Measurements from ENCODE around the gene ZNF648.
"Not testable (repeated sequence)": the region's sequence is repeated elsewhere in the genome, so short reads cannot be mapped to it uniquely, and the experiment has no call there.

Gene ZNF648, protein sequence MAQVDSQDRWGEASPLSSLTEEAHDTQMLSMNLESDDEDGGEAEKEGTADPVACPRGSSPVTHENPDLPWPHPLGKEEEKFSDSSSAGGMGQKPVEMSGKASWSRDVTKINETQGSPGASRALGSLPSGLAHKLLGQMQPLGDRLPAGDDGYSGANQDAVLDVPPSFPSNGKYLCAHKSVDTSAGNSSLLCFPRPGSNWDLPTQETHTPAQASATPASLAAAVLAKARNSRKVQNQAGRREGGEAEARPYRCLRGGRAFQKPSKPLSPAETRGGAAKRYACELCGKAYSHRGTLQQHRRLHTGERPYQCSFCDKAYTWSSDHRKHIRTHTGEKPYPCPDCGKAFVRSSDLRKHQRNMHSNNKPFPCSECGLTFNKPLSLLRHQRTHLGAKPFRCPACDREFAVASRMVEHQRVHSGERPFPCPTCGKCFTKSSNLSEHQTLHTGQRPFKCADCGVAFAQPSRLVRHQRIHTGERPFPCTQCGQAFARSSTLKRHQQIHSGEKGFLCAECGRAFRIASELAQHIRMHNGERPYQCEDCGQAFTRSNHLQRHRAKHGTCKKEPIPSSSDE

GRCh38 chr1:182061594-182061993 is at the start of gene ZNF648:
ZNF648 (minus strand) TSS chr1:182061712; CDS start chr1:182058010, 3,702 bp downstream.
- ATAC-seq (ENCODE audit: low read depth) (no peak), DNase-seq (ENCODE audit: low spot score in 2 of 2) (no peak)
- Mint-ChIP-seq H3K4me3 (no peak within 1 kb of the TSS), H3K27ac (no peak within 1 kb of the TSS), H3K36me3 (no peaks in the 10 kb centered on the region), H3K27me3 (peaks cover 26% of the 10 kb centered on the region), H3K9me3 (peaks cover 1% of the 10 kb centered on the region), H3K4me1 (peaks cover 1% of the 10 kb centered on the region)

DNA sequence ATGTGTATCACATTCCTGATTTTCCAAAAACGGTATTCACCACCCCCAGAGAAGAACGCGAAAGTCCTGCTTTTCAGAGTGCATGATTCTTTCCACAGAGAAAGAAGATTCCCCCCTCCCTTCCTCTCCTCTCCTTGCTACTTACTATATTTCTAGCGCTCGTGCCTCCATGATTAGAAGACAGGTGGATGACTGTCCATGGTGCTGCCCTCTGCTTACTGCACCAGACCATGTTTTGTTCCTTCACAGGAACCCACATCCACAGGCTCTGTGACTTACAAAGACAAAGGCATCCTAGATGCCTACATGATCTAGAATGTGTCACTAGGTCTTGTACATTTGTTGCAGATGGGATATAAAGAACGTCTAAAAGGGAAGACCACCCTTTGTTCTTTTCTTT is 49.1 kb upstream of the ZNF648 start:
- Mint-ChIP-seq H3K4me1 (no peaks in the 10 kb centered on the region), H3K9me3 (peaks cover 7% of the 10 kb centered on the region), H3K36me3 (peaks cover 5% of the 10 kb centered on the region), H3K4me3 (no peak overlapping the region), H3K27me3 (peaks cover 18% of the 10 kb centered on the region), H3K27ac (no peak overlapping the region)
- DNase-seq (ENCODE audit: low spot score in 2 of 2) (no peak), ATAC-seq (ENCODE audit: low read depth) (no peak)

DNA sequence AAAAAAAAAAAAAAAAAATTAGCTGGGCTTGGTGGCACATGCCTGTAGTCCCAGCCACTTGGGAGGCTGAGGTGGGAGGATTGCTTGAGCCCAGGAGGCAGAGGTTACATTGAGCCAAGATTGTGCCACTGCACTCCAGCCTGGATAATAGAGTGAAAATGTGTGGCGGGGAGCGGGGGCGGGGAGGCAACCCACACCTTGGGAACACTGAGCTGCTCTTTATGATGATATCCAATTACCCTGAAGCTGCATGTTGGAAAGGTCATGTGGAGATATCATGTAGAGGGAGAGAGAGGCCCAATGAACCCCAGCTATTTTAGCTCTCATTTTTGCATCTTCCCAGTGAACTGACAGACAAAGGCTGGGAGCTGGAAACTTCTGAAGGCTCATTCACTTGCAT is 48.3 kb upstream of the ZNF648 start:
- ATAC-seq (ENCODE audit: low read depth) (no peak), DNase-seq (ENCODE audit: low spot score in 2 of 2) (no peak)
- no peaks in the 10 kb centered on the region for H3K4me1 Mint-ChIP-seq
- H3K27me3 Mint-ChIP-seq = peaks cover 20% of the 10 kb centered on the region
- no peak overlapping the region for H3K4me3 Mint-ChIP-seq
- H3K36me3 Mint-ChIP-seq = peaks cover 5% of the 10 kb centered on the region
- peaks cover 7% of the 10 kb centered on the region for H3K9me3 Mint-ChIP-seq
- no peak overlapping the region for H3K27ac Mint-ChIP-seq

DNA sequence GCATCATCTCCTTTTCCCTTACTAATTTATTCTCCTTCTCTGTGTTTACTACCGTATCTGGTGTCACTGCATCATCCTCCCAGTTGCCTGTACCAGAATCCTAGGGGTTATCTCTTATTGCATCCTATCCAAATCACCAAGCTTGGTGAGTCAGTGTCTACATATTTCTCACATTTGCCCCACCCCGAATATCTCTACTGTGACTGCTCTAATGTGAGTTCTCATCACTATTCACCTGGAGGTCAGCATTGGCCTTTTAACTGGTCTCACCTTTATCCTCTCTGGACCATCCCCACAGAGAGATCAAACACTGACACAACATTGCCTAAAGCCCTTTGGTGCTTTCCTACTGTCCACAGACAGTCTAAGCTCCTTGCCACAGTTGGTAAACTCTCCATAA is 45.7 kb upstream of the ZNF648 start:
- Mint-ChIP-seq H3K27me3 (peaks cover 17% of the 10 kb centered on the region), H3K27ac (no peak overlapping the region), H3K9me3 (peaks cover 7% of the 10 kb centered on the region), H3K4me1 (no peaks in the 10 kb centered on the region), H3K36me3 (peaks cover 5% of the 10 kb centered on the region), H3K4me3 (no peak overlapping the region)
- no peak for ATAC-seq (ENCODE audit: low read depth)
- DNase-seq (ENCODE audit: low spot score in 2 of 2) = no peak

GRCh38 chr1:182102043-182102416 is 40.5 kb upstream of the ZNF648 start:
- no peaks in the 10 kb centered on the region for H3K4me1 Mint-ChIP-seq
- H3K27me3 Mint-ChIP-seq = peaks cover 6% of the 10 kb centered on the region
- peaks cover 5% of the 10 kb centered on the region for H3K9me3 Mint-ChIP-seq
- H3K36me3 Mint-ChIP-seq = peaks cover under 1% of the 10 kb centered on the region
- DNase-seq (ENCODE audit: low spot score in 2 of 2) = no peak
- no peak overlapping the region for H3K27ac Mint-ChIP-seq
- H3K4me3 Mint-ChIP-seq = no peak overlapping the region
- ATAC-seq (ENCODE audit: low read depth) = no peak

DNA sequence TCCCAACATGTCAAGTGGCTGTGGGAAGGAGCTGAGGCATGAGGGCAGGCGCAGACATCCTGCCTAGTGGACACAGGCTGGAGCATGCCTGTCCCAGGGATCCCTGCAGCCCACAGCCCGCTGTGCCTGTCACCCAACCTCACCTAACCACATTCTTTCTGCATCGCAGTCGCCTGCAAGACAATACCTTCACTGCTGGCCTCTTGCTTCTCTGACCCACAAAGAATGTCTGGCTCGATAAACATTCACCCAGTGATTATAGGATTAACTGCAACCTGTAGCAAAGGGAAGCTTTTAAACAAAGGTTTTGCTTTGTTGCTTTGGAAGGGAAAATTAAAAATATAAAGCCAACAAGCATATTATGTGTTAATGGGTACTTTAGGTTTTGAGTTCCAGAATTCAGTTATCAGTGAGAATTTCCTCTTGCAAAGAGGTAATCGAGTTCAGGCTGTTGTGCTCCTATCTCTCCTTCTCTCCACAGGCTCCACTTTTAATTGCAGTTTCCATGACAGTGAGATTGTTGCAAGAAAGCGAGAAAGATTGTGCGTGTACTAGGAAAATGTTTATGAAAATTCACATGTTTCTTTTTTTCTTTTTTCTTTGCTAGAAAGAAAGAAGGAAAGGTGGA is 40.0 kb upstream of the ZNF648 start:
- ATAC-seq (ENCODE audit: low read depth) (no peak), DNase-seq (ENCODE audit: low spot score in 2 of 2) (no peak)
- peaks cover 5% of the 10 kb centered on the region for H3K9me3 Mint-ChIP-seq
- no peak overlapping the region for H3K4me3 Mint-ChIP-seq
- no peaks in the 10 kb centered on the region for H3K36me3 Mint-ChIP-seq
- peaks cover 7% of the 10 kb centered on the region for H3K27me3 Mint-ChIP-seq
- H3K4me1 Mint-ChIP-seq = no peaks in the 10 kb centered on the region
- no peak overlapping the region for H3K27ac Mint-ChIP-seq

GRCh38 chr1:182098301-182098700 is 36.8 kb upstream of the ZNF648 start:
- Mint-ChIP-seq H3K4me3 (no peak overlapping the region), H3K27me3 (peaks cover 15% of the 10 kb centered on the region), H3K27ac (no peak overlapping the region), H3K4me1 (no peaks in the 10 kb centered on the region), H3K9me3 (peaks cover 5% of the 10 kb centered on the region), H3K36me3 (no peaks in the 10 kb centered on the region)
- ATAC-seq (ENCODE audit: low read depth) (no peak), DNase-seq (ENCODE audit: low spot score in 2 of 2) (no peak)

DNA sequence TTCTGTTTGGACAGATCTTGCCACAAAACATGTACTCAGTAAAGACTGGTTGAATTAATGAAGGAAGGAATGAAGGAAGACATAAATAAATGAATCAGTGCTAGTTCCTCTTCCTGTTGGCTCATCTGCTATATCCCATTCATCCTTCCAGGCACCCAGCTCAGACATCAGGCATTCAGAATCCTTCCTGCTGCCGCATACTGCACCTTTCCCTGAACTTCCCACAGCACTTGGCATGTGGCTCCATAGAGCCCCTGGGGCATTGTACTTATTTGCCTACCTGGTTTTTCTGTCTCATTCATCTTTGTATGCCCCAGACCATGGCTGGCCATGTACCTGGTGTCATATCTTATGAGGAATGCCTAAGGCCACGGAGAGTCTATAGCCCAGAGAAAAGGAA is 34.4 kb upstream of the ZNF648 start:
- Mint-ChIP-seq H3K4me3 (no peak overlapping the region), H3K9me3 (peaks cover 5% of the 10 kb centered on the region), H3K4me1 (no peaks in the 10 kb centered on the region), H3K27me3 (peaks cover 17% of the 10 kb centered on the region), H3K36me3 (no peaks in the 10 kb centered on the region), H3K27ac (no peak overlapping the region)
- DNase-seq (ENCODE audit: low spot score in 2 of 2) (no peak), ATAC-seq (ENCODE audit: low read depth) (no peak)

DNA sequence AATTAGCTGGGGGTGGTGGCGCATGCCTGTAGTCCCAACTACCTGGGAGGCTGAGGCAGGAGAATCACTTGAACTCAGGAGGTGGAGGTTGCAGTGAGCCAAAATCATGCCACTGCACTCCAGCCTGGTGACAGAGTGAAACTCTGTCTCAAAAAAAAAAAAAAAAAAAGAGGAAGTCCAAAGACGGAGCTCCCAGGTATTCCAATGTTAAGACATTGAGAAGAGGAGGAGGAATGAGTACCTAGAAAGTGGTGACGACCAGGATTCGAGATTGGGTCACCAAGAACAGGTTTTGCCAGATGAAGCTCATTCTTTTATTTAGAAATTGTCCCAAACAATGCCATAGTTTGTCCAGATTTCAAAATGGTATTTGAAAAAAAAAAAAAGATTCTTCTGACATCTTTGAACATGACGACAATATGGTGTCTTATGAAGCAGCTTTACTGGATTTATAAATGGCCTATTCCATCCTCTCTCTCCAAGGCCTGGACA is 33.0 kb upstream of the ZNF648 start:
- H3K36me3 Mint-ChIP-seq; H3K27ac Mint-ChIP-seq; H3K4me3 Mint-ChIP-seq; H3K9me3 Mint-ChIP-seq; ATAC-seq (ENCODE audit: low read depth); DNase-seq (ENCODE audit: low spot score in 2 of 2); H3K4me1 Mint-ChIP-seq: not testable (repeated sequence)
- peaks cover 17% of the 10 kb centered on the region for H3K27me3 Mint-ChIP-seq

DNA sequence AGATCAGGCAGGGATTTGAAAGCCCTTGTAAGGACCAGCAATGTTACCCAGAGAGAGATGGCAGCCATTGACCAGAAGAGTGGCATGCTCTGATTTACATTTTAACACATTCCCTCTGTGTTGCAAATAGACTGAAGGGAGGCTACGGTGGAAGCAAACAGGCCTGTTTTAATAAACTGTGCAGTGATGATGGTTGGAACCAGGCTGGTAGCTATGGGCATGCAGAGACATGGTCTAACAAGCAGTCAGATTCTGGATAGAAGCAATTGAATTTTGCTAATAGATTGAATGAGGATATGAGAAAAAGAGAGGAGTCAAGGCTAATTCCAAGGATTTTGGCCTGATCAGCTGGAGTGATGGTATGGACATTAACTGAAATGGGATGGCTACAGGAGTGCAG is 32.3 kb upstream of the ZNF648 start:
- Mint-ChIP-seq H3K9me3 (no peaks in the 10 kb centered on the region), H3K36me3 (no peaks in the 10 kb centered on the region), H3K4me1 (no peaks in the 10 kb centered on the region), H3K27ac (no peak overlapping the region), H3K4me3 (no peak overlapping the region), H3K27me3 (peaks cover 17% of the 10 kb centered on the region)
- no peak for DNase-seq (ENCODE audit: low spot score in 2 of 2)
- no peak for ATAC-seq (ENCODE audit: low read depth)

- peaks cover 14% of the 10 kb centered on the region for H3K27me3 Mint-ChIP-seq
Observed at GRCh38 chr1:182092336-182092735, 30.8 kb upstream of the ZNF648 start.

DNA sequence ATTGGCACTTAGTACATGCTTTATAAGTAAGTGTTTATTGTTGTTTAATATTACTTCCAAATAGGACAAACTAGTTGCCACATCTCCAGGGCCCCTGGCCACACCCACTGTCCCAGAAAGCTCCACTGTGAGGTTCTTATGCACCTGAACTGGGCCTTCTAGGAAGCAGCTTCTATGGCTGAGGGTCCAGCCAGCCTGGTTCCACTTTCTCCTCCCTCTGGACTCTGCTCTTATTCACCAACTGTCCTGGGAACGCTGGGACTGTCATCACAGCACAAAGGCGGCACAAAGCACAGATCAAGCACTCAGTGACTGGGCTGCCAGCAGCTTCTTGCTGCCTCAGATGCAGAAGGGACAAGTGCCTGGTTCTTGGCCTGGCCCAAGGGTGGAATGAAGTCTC is 29.6 kb upstream of the ZNF648 start:
- Mint-ChIP-seq H3K27me3 (peaks cover 12% of the 10 kb centered on the region), H3K27ac (no peak overlapping the region), H3K9me3 (no peaks in the 10 kb centered on the region), H3K36me3 (no peaks in the 10 kb centered on the region), H3K4me1 (no peaks in the 10 kb centered on the region), H3K4me3 (no peak overlapping the region)
- ATAC-seq (ENCODE audit: low read depth) (no peak), DNase-seq (ENCODE audit: low spot score in 2 of 2) (no peak)

More at GRCh38 chr1:182092336-182092735, 30.8 kb upstream of the ZNF648 start:
- H3K4me1 Mint-ChIP-seq = no peaks in the 10 kb centered on the region
- ATAC-seq (ENCODE audit: low read depth) (no peak), DNase-seq (ENCODE audit: low spot score in 2 of 2) (no peak)
- H3K4me3 Mint-ChIP-seq = no peak overlapping the region
- H3K27ac Mint-ChIP-seq = no peak overlapping the region
- H3K9me3 Mint-ChIP-seq = no peaks in the 10 kb centered on the region
- H3K36me3 Mint-ChIP-seq = no peaks in the 10 kb centered on the region

GRCh38 chr1:182087719-182088350 is 26.3 kb upstream of the ZNF648 start:
- no peaks in the 10 kb centered on the region for H3K4me1 Mint-ChIP-seq
- H3K27ac Mint-ChIP-seq = no peak overlapping the region
- H3K27me3 Mint-ChIP-seq = peaks cover 2% of the 10 kb centered on the region
- no peak overlapping the region for H3K4me3 Mint-ChIP-seq
- H3K9me3 Mint-ChIP-seq = no peaks in the 10 kb centered on the region
- DNase-seq (ENCODE audit: low spot score in 2 of 2) (no peak), ATAC-seq (ENCODE audit: low read depth) (no peak)
- no peaks in the 10 kb centered on the region for H3K36me3 Mint-ChIP-seq

DNA sequence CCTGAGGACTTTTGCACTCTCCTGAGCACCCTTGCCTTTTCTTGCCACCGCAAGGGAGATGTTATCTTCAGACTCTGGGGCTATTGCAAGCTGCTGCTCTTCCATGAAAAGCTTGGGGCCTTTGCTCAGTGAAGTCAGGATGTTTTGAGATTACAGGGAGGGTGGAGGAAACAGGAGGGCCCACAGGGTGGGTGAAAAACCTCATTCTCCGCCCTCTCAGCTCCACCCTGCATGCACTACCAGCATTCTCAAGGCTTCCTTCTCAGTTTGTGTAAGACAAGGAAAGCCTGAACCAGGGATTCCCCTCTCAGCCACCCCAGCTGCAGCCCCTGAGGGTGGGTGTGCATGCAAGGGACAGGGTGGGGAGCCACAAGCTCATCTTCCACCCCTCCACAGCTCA is 25.8 kb upstream of the ZNF648 start:
- H3K4me3 Mint-ChIP-seq = no peak overlapping the region
- DNase-seq (ENCODE audit: low spot score in 2 of 2) = no peak

More for the DNA sequence above, 25.8 kb upstream of the ZNF648 start:
- no peaks in the 10 kb centered on the region for H3K4me1 Mint-ChIP-seq
- no peaks in the 10 kb centered on the region for H3K9me3 Mint-ChIP-seq
- H3K27ac Mint-ChIP-seq = no peak overlapping the region
- ATAC-seq (ENCODE audit: low read depth) = no peak
- H3K27me3 Mint-ChIP-seq = peaks cover 2% of the 10 kb centered on the region
- no peaks in the 10 kb centered on the region for H3K36me3 Mint-ChIP-seq
